ENCODE measurements around the gene EIF2B4.
"Not testable (repeated sequence)": the region's sequence is repeated elsewhere in the genome, so short reads cannot be mapped to it uniquely, and the experiment has no call there.

Gene EIF2B4

GRCh38 chr2:27335311-27335710, 34.8 kb downstream of the EIF2B4 start:
- no peak for DNase-seq

GRCh38 chr2:27324720-27325119, 45.4 kb downstream of the EIF2B4 start:
- no peak for DNase-seq

GRCh38 chr2:27323596-27324285, 46.4 kb downstream of the EIF2B4 start:
- no peak for DNase-seq

- DNase-seq = peak; percentile 73 to 86
Observed at GRCh38 chr2:27322766-27323595, 47.2 kb downstream of the EIF2B4 start, which contains the start of gene MPV17. TSS of gene MPV17 (minus strand) at chr2:27323097. CDS start at chr2:27322517, 580 bp downstream.

GRCh38 chr2:27322301-27322765, 47.8 kb downstream of the EIF2B4 start:
- DNase-seq = no peak

- DNase-seq = peak; percentile 44 to 77
Observed at GRCh38 chr2:27320958-27321543, 49.1 kb downstream of the EIF2B4 start.

GRCh38 chr2:27319839-27320238, 50.3 kb downstream of the EIF2B4 start:
- not testable (repeated sequence) for DNase-seq

GRCh38 chr2:27316655-27317412, 53.3 kb downstream of the EIF2B4 start:
- DNase-seq = peak in 1 of 2 experiments; percentile 77

- no peak for DNase-seq
Observed at GRCh38 chr2:27315122-27315521, 55.0 kb downstream of the EIF2B4 start.

- DNase-seq = no peak
Observed at GRCh38 chr2:27314709-27315108, 55.4 kb downstream of the EIF2B4 start.
